GM12878 (cell line): ENCODE results near the gene TTC29. TPM values are rescaled to one million over a fixed set of nuclear protein-coding genes. Genes with fewer than 3 reads are reported as not detected.

Experiments
- ATAC-seq: fragments of 200-7000 bp; cut with Tn5 transposase; 3 replicates; pipeline ENCODE4 v1.9.1; 2020; ENCODE audit warnings: mild to moderate bottlenecking, moderate library complexity
- BruUV-seq: library from RNA; stranded (reverse); fragments of 400-500 nt; replicated peaks from 2 replicates; lab custom pipeline; 2021; lab: Mats Ljungman, UMichigan
- CTCF ChIA-PET: fragments of 300-600 bp; sonication (Branson Sonifier 250); formaldehyde crosslinking; extraction: SDS; loops from one replicate; lab custom pipeline; 2021; ENCODE audit warnings: inconsistent platforms; lab: Yijun Ruan, JAX
- POLR2A ChIA-PET: fragments of 350-600 bp; formaldehyde crosslinking; extraction: SDS; loops from one replicate; lab custom pipeline; 2021; ENCODE audit warnings: inconsistent platforms; lab: Charles Lee
- RAD21 ChIA-PET: fragments of 300-600 bp; sonication (Branson Sonifier 250); formaldehyde crosslinking; loops from one replicate; lab custom pipeline; 2023; ENCODE audit warnings: antibody characterized with exemption; ENCODE audit not compliant: unreplicated experiment; lab: Charles Lee
- SMC1A ChIA-PET: fragments of 300-600 bp; sonication (Branson Sonifier 250); formaldehyde crosslinking; loops from one replicate; lab custom pipeline; 2023; ENCODE audit not compliant: unreplicated experiment, uncharacterized antibody; lab: Charles Lee
- DNase-seq: peaks from one replicate; pipeline ENCODE4 v3.0.0-alpha.2; 2011; ENCODE audit warnings: low read depth, low spot score
- FAIRE-seq: peaks from 3 replicates; lab custom pipeline; 2011; peaks lifted over from hg19 to GRCh38; lab: Jason Lieb, UNC
- H2AFZ ChIP-seq: 2 replicates; pipeline ENCODE4 v1.6.0; 2011; ENCODE audit warnings: low read depth, low read length, control low read depth; ENCODE audit not compliant: control insufficient read depth
- H3K27ac ChIP-seq: 2 replicates; pipeline ENCODE4 v1.5.1; 2011; ENCODE audit warnings: control low read depth; ENCODE audit not compliant: control insufficient read depth, insufficient read depth
- H3K27me3 ChIP-seq, 2 experiments: replicated peaks in 1 of 2; 2 replicates each; pipeline versions ENCODE4 v1.6.0 to v1.6.1; 2011; ENCODE audit warnings: low read length in 1 of 2; ENCODE audit not compliant: control insufficient read depth in 2 of 2, insufficient read depth in 2 of 2
- H3K36me3 ChIP-seq, 2 experiments: 2 replicates each; pipeline ENCODE4 v1.5.1; 2011; ENCODE audit warnings: low read length in 1 of 2; ENCODE audit not compliant: control insufficient read depth in 2 of 2, insufficient read depth in 2 of 2
- H3K4me1 ChIP-seq: 2 replicates; pipeline ENCODE4 v1.6.1; 2011; ENCODE audit warnings: mild to moderate bottlenecking, low read length, moderate library complexity, mixed read lengths; ENCODE audit not compliant: control insufficient read depth, insufficient read depth
- H3K4me2 ChIP-seq: 2 replicates; pipeline ENCODE4 v1.6.0; 2011; ENCODE audit warnings: control low read depth; ENCODE audit not compliant: control insufficient read depth, insufficient read depth
- H3K4me3 ChIP-seq: fragments of 200-600 bp; sonication (generic); 2 replicates; pipeline ENCODE4 v1.5.1; 2016
- H3K79me2 ChIP-seq: 2 replicates; pipeline ENCODE4 v1.6.0; 2011; ENCODE audit warnings: low read length; ENCODE audit not compliant: control insufficient read depth, insufficient read depth
- H3K9ac ChIP-seq: 2 replicates; pipeline ENCODE4 v1.8.0; 2011; ENCODE audit warnings: low read length, control low read depth, mixed read lengths; ENCODE audit not compliant: control insufficient read depth, insufficient read depth
- H3K9me3 ChIP-seq: replicated peaks from 3 replicates; pipeline ENCODE4 v1.5.1; 2011; ENCODE audit warnings: mild to moderate bottlenecking, low read length; ENCODE audit not compliant: control insufficient read depth, insufficient read depth
- H4K20me1 ChIP-seq: 2 replicates; pipeline ENCODE4 v1.6.0; 2011; ENCODE audit not compliant: control insufficient read depth, insufficient read depth
- BHLHE40 ChIP-seq, 2 experiments: fragments of 450-650 bp in 1 of 2; IDR thresholded peaks; 2 replicates each; pipeline ENCODE4 v1.6.1; 2011 to 2017; ENCODE audit warnings: low read depth in 2 of 2, borderline replicate concordance in 1 of 2, improper control_type of control experiment in 1 of 2, low read length in 1 of 2, mild to moderate bottlenecking in 1 of 2
- CHD1 ChIP-seq: IDR thresholded peaks from 2 replicates; pipeline ENCODE4 v1.6.1; 2012; ENCODE audit warnings: low read depth, low read length, improper control_type of control experiment
- CREM ChIP-seq: IDR thresholded peaks from 2 replicates; pipeline ENCODE4 v1.6.1; 2014; ENCODE audit warnings: antibody characterized with exemption, low read depth
- ESRRA ChIP-seq: IDR thresholded peaks from 2 replicates; pipeline ENCODE4 v1.6.1; 2012; ENCODE audit warnings: mild to moderate bottlenecking, low read length, improper control_type of control experiment
- KAT2A ChIP-seq: conservative IDR thresholded peaks from 2 replicates; pipeline ENCODE4 v1.6.1; 2011; ENCODE audit warnings: low read depth, low read length; ENCODE audit not compliant: control insufficient read depth
- NBN ChIP-seq: fragments of 450-650 bp; IDR thresholded peaks from 2 replicates; pipeline ENCODE4 v1.6.1; 2016
- NFYA ChIP-seq: IDR thresholded peaks from 2 replicates; pipeline ENCODE4 v1.6.1; 2011; ENCODE audit warnings: low read depth, mild to moderate bottlenecking, low read length, improper control_type of control experiment, borderline replicate concordance
- NR2F1 ChIP-seq: fragments of 450-650 bp; conservative IDR thresholded peaks from 2 replicates; pipeline ENCODE4 v1.6.1; 2017; ENCODE audit warnings: mild to moderate bottlenecking
- PAX8 ChIP-seq: fragments of 450-650 bp; IDR thresholded peaks from 2 replicates; pipeline ENCODE4 v1.6.1; 2017; ENCODE audit warnings: mild to moderate bottlenecking, moderate library complexity
- PML ChIP-seq: IDR thresholded peaks from 2 replicates; pipeline ENCODE4 v1.6.1; 2012; ENCODE audit warnings: low read length, inconsistent platforms
- POLR2A ChIP-seq: IDR thresholded peaks from 2 replicates; pipeline ENCODE4 v1.6.1; 2011; ENCODE audit warnings: low read depth, mild to moderate bottlenecking, low read length
- RELA ChIP-seq: fragments of 450-650 bp; IDR thresholded peaks from 2 replicates; pipeline ENCODE4 v1.8.0; 2014; ENCODE audit warnings: borderline replicate concordance; ENCODE audit not compliant: partially characterized antibody
- TARDBP ChIP-seq: IDR thresholded peaks from 2 replicates; pipeline ENCODE4 v1.6.1; 2016; ENCODE audit warnings: borderline replicate concordance
- YBX1 ChIP-seq: fragments of 450-650 bp; IDR thresholded peaks from 2 replicates; pipeline ENCODE4 v1.6.1; 2016; ENCODE audit warnings: antibody characterized with exemption
- ZNF622 ChIP-seq: fragments of 450-650 bp; IDR thresholded peaks from 2 replicates; pipeline ENCODE4 v1.6.1; 2017; ENCODE audit warnings: mild to moderate bottlenecking, inconsistent platforms
- WGBS: methylation state at CpG from one replicate; pipeline ENCODE4 v1.1.6; 2016; ENCODE audit warnings: low lambda C conversion rate; ENCODE audit not compliant: insufficient replicate concordance, insufficient coverage; ENCODE audit errors: missing lambda C conversion rate; 5-methylcytosine and 5-hydroxymethylcytosine counted together
- in situ Hi-C: fragments of 300-500 bp; cut with MboI; formaldehyde crosslinking; loops from 9 replicates; pipeline ENCODE4 v1.14.3; 2018; ENCODE audit warnings: mixed read lengths
- intact Hi-C: fragments of 100-400 bp; cut with micrococcal nuclease; formaldehyde crosslinking; loops from one replicate; pipeline ENCODE4 v1.14.2; 2022; ENCODE audit not compliant: unreplicated experiment
- polyA plus RNA-seq, 11 experiments: library from polyadenylated mRNA; depleted of rRNA in 4 of 11; unstranded in 6 of 11; stranded (reverse) in 5 of 11; fragments of >200 nt; fragmentation: Nextera tagmentation in 4 of 11; fragmentation: Illumina TruSeq in 1 of 11; extraction: Ambion mirVana in 4 of 11; extraction: Trizol in 1 of 11; gene quantifications; 1 replicate in 1 of 11; 2 replicates in 10 of 11; pipeline versions ENCODE4 v1.2.1 to v1.2.3, GENCODE V29; 2011 to 2016; ENCODE audit warnings: inconsistent platforms in 2 of 11, missing spikeins in 2 of 11, low read depth in 1 of 11
- total RNA-seq, 4 experiments: library from RNA; depleted of rRNA in 3 of 4; stranded (reverse); fragments of >200 nt in 3 of 4; fragmentation: Illumina TruSeq in 1 of 4; extraction: Trizol in 1 of 4; gene quantifications; 2 replicates each; pipeline versions ENCODE4 v1.2.1 to v1.2.3, GENCODE V29; 2013 to 2021
- TF ChIP-seq, protein P1 (sequence below): IDR thresholded peaks from 2 replicates; pipeline ENCODE4 v1.6.1; 2012; ENCODE audit warnings: improper control_type of control experiment, low read depth, low read length; ENCODE audit not compliant: insufficient replicate concordance

TTC29 gene
- total and polyA plus RNA-seq, 10 of the 15 experiments (the other 5 are each of a cell fraction or from before 2014, with no cell fraction given): not detected

DNA sequence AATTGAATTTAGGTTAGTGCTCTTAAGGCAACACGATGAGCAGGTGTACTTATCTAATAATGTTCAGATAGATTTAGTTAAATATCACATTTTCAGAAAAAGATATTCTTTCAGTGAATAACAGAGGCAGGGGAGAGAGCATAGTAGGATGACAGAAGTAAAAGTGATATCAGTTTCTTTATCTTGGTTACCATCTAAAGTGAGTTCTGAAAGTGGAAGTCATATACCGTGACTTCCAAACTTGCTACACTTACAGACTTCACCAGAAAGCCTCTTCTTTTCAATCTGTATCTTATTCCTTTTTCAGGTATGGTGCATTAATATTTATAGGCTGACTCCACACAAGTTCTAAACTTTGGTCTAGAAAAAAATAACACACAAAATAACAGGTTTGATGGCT is 182.1 kb downstream of the TTC29 start:
- RAD21 ChIA-PET: no interaction called here
- in situ Hi-C loops: no loop called here
- H4K20me1 ChIP-seq: no peaks in the 10 kb centered on the region
- no peaks in the 10 kb centered on the region for H3K79me2 ChIP-seq
- POLR2A ChIA-PET: no interaction called here
- FAIRE-seq (no peak), DNase-seq (no peak), ATAC-seq (no peak; the same call in 2 of the 3 replicates)
- WGBS: 0% methylated on average over 2 of the region's 2 CpGs
- H3K9ac ChIP-seq: no peak overlapping the region
- BruUV-seq: no TSS peak
- no peaks in the 10 kb centered on the region for H3K4me1 ChIP-seq
- no peak overlapping the region for H3K27ac ChIP-seq
- H3K4me3 ChIP-seq: no peak overlapping the region
- CTCF ChIA-PET: no interaction called here
- no peaks in the 10 kb centered on the region for H3K36me3 ChIP-seq
- H2AFZ ChIP-seq: no peak overlapping the region
- no peaks in the 10 kb centered on the region for H3K9me3 ChIP-seq
- TF ChIP-seq YBX1: no peak
- no peak for TF ChIP-seq ZNF622
- no peak for TF ChIP-seq KAT2A
- no peak for TF ChIP-seq PAX8
- TF ChIP-seq NR2F1: no peak
- no peak for TF ChIP-seq NFYA
- TF ChIP-seq, protein P1, sequence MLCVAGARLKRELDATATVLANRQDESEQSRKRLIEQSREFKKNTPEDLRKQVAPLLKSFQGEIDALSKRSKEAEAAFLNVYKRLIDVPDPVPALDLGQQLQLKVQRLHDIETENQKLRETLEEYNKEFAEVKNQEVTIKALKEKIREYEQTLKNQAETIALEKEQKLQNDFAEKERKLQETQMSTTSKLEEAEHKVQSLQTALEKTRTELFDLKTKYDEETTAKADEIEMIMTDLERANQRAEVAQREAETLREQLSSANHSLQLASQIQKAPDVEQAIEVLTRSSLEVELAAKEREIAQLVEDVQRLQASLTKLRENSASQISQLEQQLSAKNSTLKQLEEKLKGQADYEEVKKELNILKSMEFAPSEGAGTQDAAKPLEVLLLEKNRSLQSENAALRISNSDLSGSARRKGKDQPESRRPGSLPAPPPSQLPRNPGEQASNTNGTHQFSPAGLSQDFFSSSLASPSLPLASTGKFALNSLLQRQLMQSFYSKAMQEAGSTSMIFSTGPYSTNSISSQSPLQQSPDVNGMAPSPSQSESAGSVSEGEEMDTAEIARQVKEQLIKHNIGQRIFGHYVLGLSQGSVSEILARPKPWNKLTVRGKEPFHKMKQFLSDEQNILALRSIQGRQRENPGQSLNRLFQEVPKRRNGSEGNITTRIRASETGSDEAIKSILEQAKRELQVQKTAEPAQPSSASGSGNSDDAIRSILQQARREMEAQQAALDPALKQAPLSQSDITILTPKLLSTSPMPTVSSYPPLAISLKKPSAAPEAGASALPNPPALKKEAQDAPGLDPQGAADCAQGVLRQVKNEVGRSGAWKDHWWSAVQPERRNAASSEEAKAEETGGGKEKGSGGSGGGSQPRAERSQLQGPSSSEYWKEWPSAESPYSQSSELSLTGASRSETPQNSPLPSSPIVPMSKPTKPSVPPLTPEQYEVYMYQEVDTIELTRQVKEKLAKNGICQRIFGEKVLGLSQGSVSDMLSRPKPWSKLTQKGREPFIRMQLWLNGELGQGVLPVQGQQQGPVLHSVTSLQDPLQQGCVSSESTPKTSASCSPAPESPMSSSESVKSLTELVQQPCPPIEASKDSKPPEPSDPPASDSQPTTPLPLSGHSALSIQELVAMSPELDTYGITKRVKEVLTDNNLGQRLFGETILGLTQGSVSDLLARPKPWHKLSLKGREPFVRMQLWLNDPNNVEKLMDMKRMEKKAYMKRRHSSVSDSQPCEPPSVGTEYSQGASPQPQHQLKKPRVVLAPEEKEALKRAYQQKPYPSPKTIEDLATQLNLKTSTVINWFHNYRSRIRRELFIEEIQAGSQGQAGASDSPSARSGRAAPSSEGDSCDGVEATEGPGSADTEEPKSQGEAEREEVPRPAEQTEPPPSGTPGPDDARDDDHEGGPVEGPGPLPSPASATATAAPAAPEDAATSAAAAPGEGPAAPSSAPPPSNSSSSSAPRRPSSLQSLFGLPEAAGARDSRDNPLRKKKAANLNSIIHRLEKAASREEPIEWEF: no peak
- no peak for TF ChIP-seq TARDBP
- TF ChIP-seq RELA: no peak
- TF ChIP-seq NBN: no peak
- no peak for TF ChIP-seq POLR2A
- TF ChIP-seq ESRRA: no peak
- TF ChIP-seq PML: no peak
- no peak for TF ChIP-seq CREM
- TF ChIP-seq CHD1: no peak
- no peak for TF ChIP-seq BHLHE40 (IDR thresholded peaks at IDR 0.05; ENCODE audit: borderline replicate concordance in 1 of 2, low read depth in 2 of 2, low read length in 1 of 2)
- H3K4me2 ChIP-seq: no peak overlapping the region
- SMC1A ChIA-PET: no interaction called here
- intact Hi-C loops: no loop called here
- H3K27me3 ChIP-seq: no peaks in the 10 kb centered on the region
